Measurements from ENCODE around the gene AFF4. TPM values are rescaled to one million over a fixed set of nuclear protein-coding genes. Genes with fewer than 3 reads are reported as not detected.
A peak's percentile ranks its signal among the peaks of the same experiment; 100 is the strongest.

The AFF4 gene
- total RNA-seq, 1 experiment from 2014 or later, result 58.1 TPM

GRCh38 chr5:132827943-132828673, 135.3 kb downstream of the AFF4 start:
- no peak overlapping the region for H3K4me3 Mint-ChIP-seq
- ChIA-PET CTCF (interaction anchor here (0.5 to 4.3 kb wide), 7 partner anchors 9 to 151 kb away, joined by 3 to 40 read pairs (median 5); partner anchors contain the start of genes CCNI2 and SOWAHA), POLR2A (interaction anchor here (1.0 to 1.5 kb wide), 2 partner anchors 38 to 71 kb away, joined by 3 to 6 read pairs; partner anchors contain the start of genes GDF9 and UQCRQ)
- DNase-seq (ENCODE audit: low spot score) (no peak), ATAC-seq (no peak)
- H3K36me3 Mint-ChIP-seq, result no peaks in the 10 kb centered on the region
- H3K27ac Mint-ChIP-seq, result no peak overlapping the region
- TF ChIP-seq ZNF532 (CRISPR knock-in tag; IDR thresholded peaks at IDR 0.05; ENCODE audit: borderline replicate concordance), result no peak
- TF ChIP-seq HMGXB4 (CRISPR knock-in tag; IDR thresholded peaks at IDR 0.05), result no peak
- TF ChIP-seq FOXP1 (CRISPR knock-in tag; IDR thresholded peaks at IDR 0.05; ENCODE audit: borderline replicate concordance), result no peak
- no peak for TF ChIP-seq TEAD1 (CRISPR knock-in tag; IDR thresholded peaks at IDR 0.05)
- no peak for TF ChIP-seq TCF7 (CRISPR knock-in tag; IDR thresholded peaks at IDR 0.05; ENCODE audit: low read depth)
- TF ChIP-seq ZNF121 (CRISPR knock-in tag; IDR thresholded peaks at IDR 0.05), result no peak
- TF ChIP-seq ZNF396 (CRISPR knock-in tag; IDR thresholded peaks at IDR 0.05; ENCODE audit: borderline replicate concordance), result no peak
- no peak for TF ChIP-seq TEAD4 (CRISPR knock-in tag; IDR thresholded peaks at IDR 0.05)
- TF ChIP-seq ZNF512 (CRISPR knock-in tag; IDR thresholded peaks at IDR 0.05; ENCODE audit: borderline replicate concordance), result no peak
- no peak for TF ChIP-seq FOXJ3 (CRISPR knock-in tag; IDR thresholded peaks at IDR 0.05; ENCODE audit: borderline replicate concordance)
- TF ChIP-seq NFE2L1 (CRISPR knock-in tag; IDR thresholded peaks at IDR 0.05), result no peak
- peaks cover 18% of the 10 kb centered on the region for H3K4me1 Mint-ChIP-seq
- H3K9me3 Mint-ChIP-seq, result no peaks in the 10 kb centered on the region
- peaks cover 82% of the 10 kb centered on the region for H3K27me3 Mint-ChIP-seq (ENCODE audit: low read depth)

- H3K36me3 Mint-ChIP-seq, result no peaks in the 10 kb centered on the region
- ChIA-PET POLR2A (interaction anchor here (0.6 to 1.6 kb wide), 4 partner anchors 14 to 57 kb away, joined by 3 to 13 read pairs (median 3); partner anchors contain the start of genes GDF9, SOWAHA and UQCRQ), CTCF (interaction anchor here (0.7 to 3.7 kb wide), 12 partner anchors 9 to 300 kb away, joined by 3 to 26 read pairs (median 4); partner anchors contain the start of genes CCNI2, GDF9, SOWAHA and UQCRQ)
- no peak for DNase-seq (ENCODE audit: low spot score)
- H3K4me1 Mint-ChIP-seq, result peaks cover 18% of the 10 kb centered on the region
- no peak overlapping the region for H3K27ac Mint-ChIP-seq
- TF ChIP-seq GTF2I (CRISPR knock-in tag; conservative IDR thresholded peaks at IDR 0.05) (no peak), E2F5 (CRISPR knock-in tag; IDR thresholded peaks at IDR 0.05) (no peak), ZNF263 (CRISPR knock-in tag; IDR thresholded peaks at IDR 0.05; ENCODE audit: low read depth) (no peak), ZNF232 (CRISPR knock-in tag; IDR thresholded peaks at IDR 0.05) (no peak), MYBL2 (CRISPR knock-in tag; IDR thresholded peaks at IDR 0.05) (no peak), OVOL2 (CRISPR knock-in tag; IDR thresholded peaks at IDR 0.05; ENCODE audit: borderline replicate concordance) (no peak), MXD4 (CRISPR knock-in tag; IDR thresholded peaks at IDR 0.05; ENCODE audit: borderline replicate concordance) (no peak), EMX1 (CRISPR knock-in tag; IDR thresholded peaks at IDR 0.05) (no peak)
- ATAC-seq, result no peak
- H3K27me3 Mint-ChIP-seq (ENCODE audit: low read depth), result peaks cover 74% of the 10 kb centered on the region
- H3K4me3 Mint-ChIP-seq, result peak overlapping the region; percentile 52
- no peaks in the 10 kb centered on the region for H3K9me3 Mint-ChIP-seq
Observed at GRCh38 chr5:132826424-132827082, 136.9 kb downstream of the AFF4 start.
